IMR-90 (cell line): ENCODE data around the gene SMYD4. TPM values are rescaled to one million over a fixed set of nuclear protein-coding genes. Genes with fewer than 3 reads are reported as not detected.

Source experiments
- ATAC-seq: fragments of 200-7000 bp; cut with Tn5 transposase; 2 replicates; pipeline ENCODE4 v1.9.1; 2020; ENCODE audit warnings: low read depth, mild to moderate bottlenecking, moderate library complexity
- BruUV-seq: library from RNA; stranded (reverse); fragments of 400-500 nt; replicated peaks from 2 replicates; lab custom pipeline; 2021; lab: Mats Ljungman, UMichigan
- CTCF ChIA-PET: fragments of 300-600 bp; formaldehyde crosslinking; extraction: SDS; loops from one replicate; lab custom pipeline; 2021; ENCODE audit warnings: antibody characterized with exemption; lab: Yijun Ruan, JAX
- POLR2A ChIA-PET: fragments of 300-600 bp; sonication (Branson Sonifier 250); formaldehyde crosslinking; loops from one replicate; lab custom pipeline; 2022; ENCODE audit warnings: antibody characterized with exemption; ENCODE audit not compliant: unreplicated experiment; lab: Charles Lee
- DNase-seq: peaks from one replicate; pipeline ENCODE4 v3.0.0; 2013
- H2AFZ ChIP-seq: replicated peaks from 2 replicates; pipeline ENCODE3; 2013; ENCODE audit warnings: low read length, mild to moderate bottlenecking; ENCODE audit not compliant: poor library complexity
- H2AK5ac ChIP-seq: 2 replicates; pipeline ENCODE4 v1.6.1; 2013; ENCODE audit warnings: low read depth, low read length, inconsistent platforms
- H2AK9ac ChIP-seq: replicated peaks from 2 replicates; pipeline ENCODE3; 2013; ENCODE audit warnings: mild to moderate bottlenecking, low read depth, low read length, moderate library complexity; ENCODE audit not compliant: poor library complexity
- H2BK120ac ChIP-seq: 2 replicates; pipeline ENCODE4 v1.6.1; 2013; ENCODE audit warnings: low read depth, low read length, inconsistent platforms
- H2BK15ac ChIP-seq: 3 replicates; pipeline ENCODE4 v1.6.1; 2013; ENCODE audit warnings: low read depth, low read length, inconsistent platforms
- H2BK20ac ChIP-seq: 2 replicates; pipeline ENCODE4 v1.6.1; 2013; ENCODE audit warnings: low read depth, mild to moderate bottlenecking, inconsistent platforms, low read length, moderate library complexity
- H2BK5ac ChIP-seq: 2 replicates; pipeline ENCODE4 v1.6.1; 2013; ENCODE audit warnings: mild to moderate bottlenecking, low read depth, low read length, inconsistent platforms; ENCODE audit not compliant: poor library complexity, severe bottlenecking
- H3K14ac ChIP-seq: replicated peaks from 2 replicates; pipeline ENCODE4 v1.6.1; 2013; ENCODE audit warnings: low read depth, low read length, inconsistent platforms
- H3K18ac ChIP-seq: 2 replicates; pipeline ENCODE4 v1.6.1; 2013; ENCODE audit warnings: low read depth, low read length, control low read depth
- H3K23ac ChIP-seq: 2 replicates; pipeline ENCODE4 v1.6.1; 2013; ENCODE audit warnings: low read depth, low read length, inconsistent platforms
- H3K27ac ChIP-seq: 2 replicates; pipeline ENCODE4 v1.5.1; 2013; ENCODE audit warnings: mild to moderate bottlenecking, control low read depth, low read length; ENCODE audit not compliant: insufficient read depth
- H3K27me3 ChIP-seq: 2 replicates; pipeline ENCODE4 v1.6.1; 2013; ENCODE audit warnings: low read length; ENCODE audit not compliant: control insufficient read depth, insufficient read depth
- H3K36me3 ChIP-seq: 2 replicates; pipeline ENCODE4 v1.6.1; 2013; ENCODE audit warnings: low read length, mixed read lengths; ENCODE audit not compliant: control insufficient read depth, insufficient read depth
- H3K4ac ChIP-seq: 2 replicates; pipeline ENCODE4 v1.6.1; 2013; ENCODE audit warnings: low read depth, low read length, inconsistent platforms
- H3K4me1 ChIP-seq: 2 replicates; pipeline ENCODE4 v1.6.1; 2013; ENCODE audit warnings: low read length, mixed read lengths; ENCODE audit not compliant: control insufficient read depth, insufficient read depth
- H3K4me2 ChIP-seq: 2 replicates; pipeline ENCODE4 v1.6.1; 2013; ENCODE audit warnings: low read depth, mild to moderate bottlenecking, control low read depth, low read length, moderate library complexity
- H3K4me3 ChIP-seq: 2 replicates; pipeline ENCODE4 v1.5.1; 2013; ENCODE audit warnings: low read depth, mild to moderate bottlenecking, control low read depth, low read length, moderate library complexity; ENCODE audit not compliant: insufficient read depth
- H3K56ac ChIP-seq: 2 replicates; pipeline ENCODE4 v1.6.1; 2013; ENCODE audit warnings: low read length, inconsistent platforms; ENCODE audit not compliant: insufficient read depth; ENCODE audit errors: extremely low read depth
- H3K79me1 ChIP-seq, 2 experiments: 2 replicates each; pipeline ENCODE4 v1.6.1; 2013; ENCODE audit warnings: low read length in 2 of 2, inconsistent platforms in 1 of 2, low read depth in 1 of 2
- H3K9ac ChIP-seq: 2 replicates; pipeline ENCODE4 v1.6.1; 2013; ENCODE audit warnings: low read depth, low read length, control low read depth
- H3K9me1 ChIP-seq: 2 replicates; pipeline ENCODE4 v1.6.1; 2013; ENCODE audit warnings: low read length, inconsistent platforms; ENCODE audit not compliant: insufficient read depth
- H3K9me3 ChIP-seq: 2 replicates; pipeline ENCODE4 v1.6.1; 2013; ENCODE audit warnings: low read length; ENCODE audit not compliant: control insufficient read depth, insufficient read depth
- H4K20me1 ChIP-seq: 2 replicates; pipeline ENCODE4 v1.6.1; 2013; ENCODE audit warnings: low read length, inconsistent platforms; ENCODE audit not compliant: insufficient read depth
- H4K5ac ChIP-seq: 2 replicates; pipeline ENCODE4 v1.6.1; 2013; ENCODE audit warnings: mild to moderate bottlenecking, low read depth, low read length, control low read depth
- H4K8ac ChIP-seq, 2 experiments: 2 replicates each; pipeline ENCODE4 v1.6.1; 2013; ENCODE audit warnings: low read depth in 2 of 2, low read length in 2 of 2, control low read depth in 1 of 2, inconsistent platforms in 1 of 2
- H4K91ac ChIP-seq: 2 replicates; pipeline ENCODE4 v1.6.1; 2013; ENCODE audit warnings: low read depth, low read length, inconsistent platforms; ENCODE audit not compliant: insufficient read depth
- CEBPB ChIP-seq: IDR thresholded peaks from 2 replicates; pipeline ENCODE4 v1.6.1; 2012; ENCODE audit warnings: low read depth, low read length, improper control_type of control experiment
- CHD1 ChIP-seq: IDR thresholded peaks from 2 replicates; pipeline ENCODE4 v1.6.1; 2012; ENCODE audit warnings: low read depth, low read length, improper control_type of control experiment
- CTCF ChIP-seq: conservative IDR thresholded peaks from 2 replicates; pipeline ENCODE4 v1.5.1; 2012; ENCODE audit warnings: mild to moderate bottlenecking, low read depth, low read length, improper control_type of control experiment
- FOS ChIP-seq: fragments of 150-350 bp; IDR thresholded peaks from 2 replicates; pipeline ENCODE4 v1.6.1; 2016; ENCODE audit warnings: low read depth, low read length
- MAFK ChIP-seq: IDR thresholded peaks from 2 replicates; pipeline ENCODE4 v1.6.1; 2012; ENCODE audit warnings: low read depth, low read length, improper control_type of control experiment
- MAZ ChIP-seq: IDR thresholded peaks from 2 replicates; pipeline ENCODE4 v1.6.1; 2012; ENCODE audit warnings: low read depth, mild to moderate bottlenecking, low read length, improper control_type of control experiment, moderate library complexity, borderline replicate concordance
- MXI1 ChIP-seq: IDR thresholded peaks from 2 replicates; pipeline ENCODE4 v1.6.1; 2012; ENCODE audit warnings: low read depth, mild to moderate bottlenecking, low read length, moderate library complexity, borderline replicate concordance
- NFE2L2 ChIP-seq: fragments of 150-350 bp; IDR thresholded peaks from 2 replicates; pipeline ENCODE4 v1.6.1; 2016; ENCODE audit warnings: low read depth, mild to moderate bottlenecking, low read length
- POLR2A ChIP-seq: IDR thresholded peaks from 2 replicates; pipeline ENCODE4 v1.6.1; 2012; ENCODE audit warnings: mild to moderate bottlenecking, low read depth, low read length
- RAD21 ChIP-seq: IDR thresholded peaks from 2 replicates; pipeline ENCODE4 v1.6.1; 2012; ENCODE audit warnings: low read length, improper control_type of control experiment
- RCOR1 ChIP-seq: IDR thresholded peaks from 2 replicates; pipeline ENCODE4 v1.6.1; 2012; ENCODE audit warnings: mild to moderate bottlenecking, low read length, improper control_type of control experiment; ENCODE audit not compliant: insufficient replicate concordance
- RFX5 ChIP-seq: IDR thresholded peaks from 2 replicates; pipeline ENCODE4 v1.8.0; 2012; ENCODE audit warnings: low read depth, mild to moderate bottlenecking, low read length, moderate library complexity
- SMC3 ChIP-seq: fragments of 150-350 bp; IDR thresholded peaks from 2 replicates; pipeline ENCODE4 v1.6.1; 2016; ENCODE audit warnings: low read depth, mild to moderate bottlenecking, antibody characterized with exemption, low read length, moderate library complexity
- USF2 ChIP-seq: fragments of 150-350 bp; IDR thresholded peaks from 2 replicates; pipeline ENCODE4 v1.6.1; 2017; ENCODE audit warnings: mild to moderate bottlenecking, antibody characterized with exemption, low read length, low read depth
- WGBS, 2 experiments: methylation state at CpG; one replicate each; pipeline versions ENCODE4 v1.1.5 to v1.1.7; 2013; ENCODE audit warnings: missing lambda C conversion rate in 2 of 2; ENCODE audit not compliant: insufficient read length in 1 of 2; ENCODE audit errors: extremely low coverage in 2 of 2; 5-methylcytosine and 5-hydroxymethylcytosine counted together
- dilution Hi-C: fragments of 300-500 bp; cut with HindIII; formaldehyde crosslinking; loops from one replicate; pipeline ENCODE4 v1.14.3; 2018; ENCODE audit warnings: low sequenced_read_pairs; ENCODE audit not compliant: unreplicated experiment
- in situ Hi-C: fragments of 300-500 bp; cut with MboI; formaldehyde crosslinking; loops from 3 replicates; pipeline ENCODE4 v1.14.3; 2019; ENCODE audit warnings: low sequenced_read_pairs, inconsistent platforms, mixed read lengths
- intact Hi-C: fragments of 100-400 bp; cut with micrococcal nuclease; formaldehyde crosslinking; loops from 2 replicates; pipeline ENCODE4 v1.10.0; 2022
- polyA plus RNA-seq, 3 experiments: library from polyadenylated mRNA; depleted of rRNA; stranded (reverse); fragments of >200 nt; gene quantifications; 2 replicates each; pipeline ENCODE4 v1.2.3, GENCODE V29; 2012; ENCODE audit warnings: low replicate concordance in 1 of 3
- total RNA-seq: library from RNA; depleted of rRNA; stranded (reverse); fragments of >200 nt; gene quantifications from 2 replicates; pipeline ENCODE4 v1.2.3, GENCODE V29; 2012
- TF ChIP-seq, protein P1 (sequence below): fragments of 150-350 bp; IDR thresholded peaks from 2 replicates; pipeline ENCODE4 v1.6.1; 2016; ENCODE audit warnings: low read depth, mild to moderate bottlenecking, low read length, moderate library complexity, borderline replicate concordance

Gene SMYD4
- total and polyA plus RNA-seq, 2 of the 4 experiments (the other 2 are of a cell fraction): 5.3 to 7.2 TPM

DNA sequence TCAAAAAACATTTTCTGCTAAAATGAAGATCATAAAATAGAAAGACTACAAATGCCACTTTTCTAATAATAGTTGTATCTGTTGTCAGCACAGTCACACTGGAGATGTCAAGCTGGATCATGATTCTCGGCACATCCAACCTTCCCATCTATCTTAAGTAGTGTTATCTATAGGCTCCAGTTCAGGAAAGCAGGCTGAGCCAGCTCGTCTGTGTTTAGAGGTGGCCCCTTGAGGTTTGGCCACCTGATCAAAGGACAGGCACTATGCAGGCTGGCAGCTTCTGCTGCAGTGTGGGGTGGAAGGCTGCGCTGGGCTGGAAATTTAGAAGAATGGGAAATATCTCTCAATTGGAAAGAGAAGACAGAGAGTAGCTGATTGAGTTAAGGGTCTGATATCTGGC lies 32.4 kb downstream of the SMYD4 start:
- CTCF ChIA-PET: interaction anchor here (0.6 kb wide), 1 partner anchor 19 kb away, joined by 3 read pairs; no protein-coding TSS in a partner anchor
- ATAC-seq: no peak
- intact Hi-C loops: no loop called here

More for the DNA sequence above, 32.4 kb downstream of the SMYD4 start:
- H3K36me3 ChIP-seq: peaks cover 19% of the 10 kb centered on the region
- H3K14ac ChIP-seq: no peak overlapping the region
- no peak overlapping the region for H3K4ac ChIP-seq
- H3K79me1 ChIP-seq: peaks cover 5 to 18% of the 10 kb centered on the region in 2 experiments; a peak in 3 of 4 replicates
- H2BK5ac ChIP-seq: no peak overlapping the region
- H3K27me3 ChIP-seq: no peaks in the 10 kb centered on the region
- 0 out of 2 replicates have a peak, but pooled peaks cover 1% of the 10 kb centered on the region for H3K4me1 ChIP-seq
- H2AK5ac ChIP-seq: no peak overlapping the region
- H2BK15ac ChIP-seq: no peak overlapping the region
- H4K8ac ChIP-seq: no peak overlapping the region
- no peak overlapping the region for H3K23ac ChIP-seq
- H2AFZ ChIP-seq: no peak overlapping the region
- no peak overlapping the region for H3K27ac ChIP-seq
- no peak for TF ChIP-seq CEBPB
- TF ChIP-seq, protein P1, sequence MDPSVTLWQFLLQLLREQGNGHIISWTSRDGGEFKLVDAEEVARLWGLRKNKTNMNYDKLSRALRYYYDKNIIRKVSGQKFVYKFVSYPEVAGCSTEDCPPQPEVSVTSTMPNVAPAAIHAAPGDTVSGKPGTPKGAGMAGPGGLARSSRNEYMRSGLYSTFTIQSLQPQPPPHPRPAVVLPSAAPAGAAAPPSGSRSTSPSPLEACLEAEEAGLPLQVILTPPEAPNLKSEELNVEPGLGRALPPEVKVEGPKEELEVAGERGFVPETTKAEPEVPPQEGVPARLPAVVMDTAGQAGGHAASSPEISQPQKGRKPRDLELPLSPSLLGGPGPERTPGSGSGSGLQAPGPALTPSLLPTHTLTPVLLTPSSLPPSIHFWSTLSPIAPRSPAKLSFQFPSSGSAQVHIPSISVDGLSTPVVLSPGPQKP: no peak
- TF ChIP-seq RCOR1: no peak
- no peak for TF ChIP-seq NFE2L2
- no peak for TF ChIP-seq RFX5
- no peak for TF ChIP-seq USF2
- TF ChIP-seq RAD21: no peak
- TF ChIP-seq MXI1: no peak
- TF ChIP-seq POLR2A: no peak
- TF ChIP-seq SMC3: no peak
- TF ChIP-seq CHD1: no peak
- TF ChIP-seq FOS: no peak
- no peak for TF ChIP-seq MAFK
- TF ChIP-seq MAZ: no peak
- no peak for TF ChIP-seq CTCF
- no peaks in the 10 kb centered on the region for H3K9me3 ChIP-seq
- no peak overlapping the region for H3K9ac ChIP-seq
- no peak overlapping the region for H3K4me3 ChIP-seq
- H2BK120ac ChIP-seq: no peak overlapping the region
- in situ Hi-C loops (no loop called here), dilution Hi-C loops (no loop called here)
- no peak overlapping the region for H3K18ac ChIP-seq
- 100% methylated on average over 1 of the region's 3 CpGs; no CpG with 5 or more reads in 1 of the 2 experiments for WGBS, 2 experiments
- no peak overlapping the region for H3K4me2 ChIP-seq
- no peaks in the 10 kb centered on the region for H3K9me1 ChIP-seq
- H2BK20ac ChIP-seq: no peak overlapping the region
- POLR2A ChIA-PET: no interaction called here
- BruUV-seq: no TSS peak
- no peak overlapping the region for H2AK9ac ChIP-seq
- H4K91ac ChIP-seq: no peak overlapping the region
- no peak for DNase-seq
- no peak overlapping the region for H4K5ac ChIP-seq
- no peaks in the 10 kb centered on the region for H4K20me1 ChIP-seq
- no peak overlapping the region for H3K56ac ChIP-seq
